T follicular helper cell (primary cell): ENCODE results near the gene VGLL4.

ENCODE experiments used
- DNase-seq: peaks from one replicate; pipeline ENCODE4 v3.0.0-alpha.2; 2020; ENCODE audit warnings: low read depth

VGLL4 gene

GRCh38 chr3:11565492-11565891 is 78.2 kb downstream of the VGLL4 start:
- DNase-seq: no peak

DNA sequence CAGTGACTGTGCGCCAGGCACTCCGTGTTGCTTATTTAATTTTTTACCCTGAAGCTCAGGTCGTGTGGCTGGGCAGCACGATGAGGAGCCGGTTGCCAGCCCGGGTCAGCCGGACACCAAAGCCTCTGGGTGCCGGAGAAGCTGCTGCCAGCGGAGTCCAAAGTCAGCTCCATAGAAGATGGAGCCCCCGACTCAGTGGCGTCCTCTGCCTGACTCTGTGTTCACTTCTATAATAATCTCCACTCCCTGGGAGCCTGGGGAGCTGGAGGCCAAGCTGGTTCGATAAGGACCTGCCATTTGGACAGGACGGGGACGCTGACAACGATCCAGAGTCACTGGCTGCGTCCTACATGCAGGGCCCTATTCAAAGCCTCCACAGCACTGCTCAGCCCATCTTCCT is 78.6 kb downstream of the VGLL4 start:
- DNase-seq: no peak

GRCh38 chr3:11564577-11565001 is 79.1 kb downstream of the VGLL4 start:
- DNase-seq: no peak

DNA sequence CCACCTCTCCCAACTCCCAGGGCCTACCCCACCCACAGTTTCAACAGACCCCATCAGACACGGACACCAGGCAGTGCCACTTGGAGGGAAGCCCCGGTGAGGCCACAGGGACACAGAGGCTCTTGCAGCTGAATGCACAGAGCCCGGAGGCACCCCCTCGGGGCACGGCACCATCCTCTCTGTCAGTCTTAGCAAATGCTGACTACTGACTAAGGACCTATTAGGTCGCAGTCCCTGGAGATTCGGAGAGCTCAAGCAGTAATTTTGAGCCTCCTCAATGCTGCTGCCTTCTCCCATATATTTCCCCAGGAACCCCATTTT is 79.9 kb downstream of the VGLL4 start:
- DNase-seq: no peak

GRCh38 chr3:11563159-11563864 is 80.4 kb downstream of the VGLL4 start:
- no peak for DNase-seq

GRCh38 chr3:11562277-11562881 is 81.3 kb downstream of the VGLL4 start:
- no peak for DNase-seq

DNA sequence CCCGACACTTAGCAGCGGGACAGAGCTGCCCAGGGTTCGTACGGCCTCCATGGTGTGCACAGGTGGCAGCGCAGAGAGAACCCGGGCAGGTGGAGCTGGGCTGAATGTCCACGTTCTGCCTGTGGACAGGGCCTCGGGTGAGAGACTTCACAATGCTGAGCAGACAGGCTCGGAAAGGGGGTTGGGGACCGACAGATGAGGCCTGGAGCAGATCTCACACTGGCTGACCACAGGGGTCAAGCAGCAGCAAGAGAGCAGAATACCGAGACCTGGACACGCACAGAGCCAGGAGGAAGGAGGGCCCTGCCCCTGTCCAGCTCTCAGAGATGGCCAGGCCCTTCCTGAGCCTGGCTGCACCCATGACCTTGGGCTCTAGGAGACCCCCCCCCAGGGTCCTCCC is 83.0 kb downstream of the VGLL4 start:
- no peak for DNase-seq

DNA sequence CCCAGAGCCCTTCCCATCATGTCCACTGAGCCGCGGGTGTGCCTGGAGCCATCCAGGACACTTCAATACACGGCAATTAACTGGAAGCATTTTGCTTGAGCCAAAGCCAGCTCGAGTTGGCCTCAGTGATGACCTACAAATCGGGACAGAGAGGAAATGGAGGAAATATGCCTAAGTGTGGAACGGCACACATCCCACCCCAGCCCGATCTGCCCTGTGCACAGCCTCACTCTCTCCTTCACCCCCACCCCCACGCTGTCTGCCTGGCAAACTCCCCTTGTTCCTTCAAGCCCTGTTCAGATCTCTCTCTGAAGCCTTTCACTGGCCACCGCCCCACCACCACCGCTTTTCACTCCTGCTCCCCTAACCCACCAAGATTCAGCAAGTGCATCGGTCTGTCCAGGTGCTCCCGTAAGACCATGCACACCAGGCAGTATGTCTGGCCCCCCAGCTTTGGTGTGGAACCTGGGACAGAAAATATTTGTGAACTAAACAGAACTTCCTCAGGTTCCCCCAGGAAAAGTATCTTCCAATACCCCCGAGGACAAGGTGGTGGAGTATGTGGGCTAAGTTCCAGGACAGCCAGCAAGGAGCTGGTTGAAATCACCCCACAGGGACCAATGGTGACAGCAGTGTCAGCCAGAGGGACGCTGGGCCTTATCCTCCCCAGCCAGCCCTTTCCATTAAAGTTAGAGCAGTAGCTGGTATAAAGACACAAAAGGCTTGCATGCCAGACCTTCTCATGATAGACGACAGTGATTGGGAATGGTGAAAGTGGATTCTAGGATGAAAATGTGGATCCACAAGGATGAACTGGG is 83.7 kb downstream of the VGLL4 start:
- no peak for DNase-seq

DNA sequence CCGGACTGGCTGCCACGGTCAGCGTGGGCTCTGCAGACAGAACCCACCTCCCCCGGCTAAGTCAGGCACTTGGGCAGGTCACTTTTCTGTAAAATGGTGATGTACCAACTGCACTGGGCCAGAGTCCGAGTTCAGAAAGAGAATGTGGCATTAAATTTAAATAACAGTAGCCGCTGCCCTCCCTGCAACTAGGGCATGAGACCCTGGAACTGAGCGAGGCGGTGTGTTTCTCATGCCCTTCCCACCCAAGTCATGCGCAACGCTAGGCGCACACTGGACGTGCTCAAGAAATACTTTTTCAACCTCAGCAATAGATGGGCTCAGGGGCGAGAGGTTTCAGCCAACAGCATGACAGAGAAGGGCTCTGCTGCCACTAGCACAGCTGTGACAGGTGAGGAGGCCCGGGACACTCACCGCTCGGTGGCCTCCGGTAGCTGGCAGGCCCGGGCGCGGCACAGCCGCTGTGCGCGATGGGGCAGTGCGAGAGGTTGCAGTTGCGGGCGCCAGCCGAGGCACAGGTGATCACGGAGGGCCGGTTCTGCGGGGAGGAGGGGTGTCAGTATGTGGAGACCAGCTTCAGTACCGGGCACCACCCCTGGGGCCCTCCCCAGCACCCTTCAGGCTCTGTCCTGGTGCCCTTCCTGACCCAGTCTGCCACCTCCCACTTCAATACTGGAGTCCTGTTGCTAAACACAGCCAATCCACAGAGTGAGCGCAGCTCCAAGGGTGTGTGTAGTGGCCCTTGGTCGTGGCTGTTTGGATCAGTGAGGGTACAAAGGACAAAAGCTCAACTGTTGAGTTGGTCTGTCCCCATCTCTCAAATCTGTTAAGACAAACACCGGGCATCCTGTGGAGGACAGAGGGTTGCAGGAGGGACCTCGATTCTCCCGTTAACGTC is 84.5 kb downstream of the VGLL4 start:
- no peak for DNase-seq

- DNase-seq: no peak
Observed at GRCh38 chr3:11558411-11558903, 85.3 kb downstream of the VGLL4 start.

- no peak for DNase-seq
Observed at GRCh38 chr3:11558002-11558401, 85.7 kb downstream of the VGLL4 start.

GRCh38 chr3:11556851-11557644 is 86.7 kb downstream of the VGLL4 start:
- no peak for DNase-seq

GRCh38 chr3:11555881-11556633 is 87.7 kb downstream of the VGLL4 start:
- no peak for DNase-seq

DNA sequence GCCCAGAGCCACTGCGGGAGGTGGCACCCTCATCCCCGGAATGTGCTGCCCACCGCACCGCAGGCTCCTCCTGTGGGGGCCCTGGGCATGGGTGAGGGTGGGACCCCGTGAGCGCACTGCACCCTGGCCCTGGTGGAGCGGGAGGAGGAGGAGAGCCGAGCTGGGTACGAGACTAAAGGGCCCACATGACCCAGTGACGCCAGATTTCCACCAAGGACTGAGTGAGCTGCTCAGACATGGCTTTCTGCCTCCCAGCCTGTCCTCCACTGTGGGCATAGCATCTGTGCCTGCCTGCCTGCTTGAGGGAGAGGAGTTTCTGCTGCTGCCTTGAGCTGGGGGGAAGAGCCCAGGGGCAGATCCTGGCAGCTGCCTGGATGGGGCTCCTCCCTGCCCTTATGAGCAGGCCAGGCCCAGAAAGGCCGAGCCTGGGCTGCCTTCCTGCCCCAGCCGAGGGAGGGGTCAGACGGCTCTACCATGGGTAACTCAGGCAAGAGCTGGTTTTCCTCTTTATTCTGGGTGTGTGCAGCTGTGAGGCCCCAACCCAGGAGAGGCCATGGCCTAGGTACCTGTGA is 88.4 kb downstream of the VGLL4 start:
- no peak for DNase-seq

- no peak for DNase-seq
Observed at GRCh38 chr3:11554666-11555065, 89.0 kb downstream of the VGLL4 start.

DNA sequence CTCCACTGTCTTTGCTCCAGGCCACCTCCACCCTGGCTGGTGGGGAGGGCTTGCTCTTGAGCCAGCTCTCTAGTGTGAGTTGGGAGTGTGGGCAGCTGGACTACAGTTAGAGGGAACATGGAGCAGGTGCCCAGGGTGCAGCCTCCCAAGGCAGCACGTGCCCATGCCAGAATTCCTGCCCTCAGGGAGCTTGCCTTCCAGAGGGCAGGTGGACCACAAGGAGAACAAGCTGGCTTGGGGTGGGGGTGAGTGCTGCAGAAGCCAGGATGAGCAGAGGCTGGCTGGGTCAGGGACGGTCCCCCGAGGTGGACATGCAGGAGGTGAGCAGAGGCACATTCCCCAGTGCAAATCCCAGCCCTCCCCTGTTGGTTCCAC is 89.5 kb downstream of the VGLL4 start:
- DNase-seq: no peak

DNA sequence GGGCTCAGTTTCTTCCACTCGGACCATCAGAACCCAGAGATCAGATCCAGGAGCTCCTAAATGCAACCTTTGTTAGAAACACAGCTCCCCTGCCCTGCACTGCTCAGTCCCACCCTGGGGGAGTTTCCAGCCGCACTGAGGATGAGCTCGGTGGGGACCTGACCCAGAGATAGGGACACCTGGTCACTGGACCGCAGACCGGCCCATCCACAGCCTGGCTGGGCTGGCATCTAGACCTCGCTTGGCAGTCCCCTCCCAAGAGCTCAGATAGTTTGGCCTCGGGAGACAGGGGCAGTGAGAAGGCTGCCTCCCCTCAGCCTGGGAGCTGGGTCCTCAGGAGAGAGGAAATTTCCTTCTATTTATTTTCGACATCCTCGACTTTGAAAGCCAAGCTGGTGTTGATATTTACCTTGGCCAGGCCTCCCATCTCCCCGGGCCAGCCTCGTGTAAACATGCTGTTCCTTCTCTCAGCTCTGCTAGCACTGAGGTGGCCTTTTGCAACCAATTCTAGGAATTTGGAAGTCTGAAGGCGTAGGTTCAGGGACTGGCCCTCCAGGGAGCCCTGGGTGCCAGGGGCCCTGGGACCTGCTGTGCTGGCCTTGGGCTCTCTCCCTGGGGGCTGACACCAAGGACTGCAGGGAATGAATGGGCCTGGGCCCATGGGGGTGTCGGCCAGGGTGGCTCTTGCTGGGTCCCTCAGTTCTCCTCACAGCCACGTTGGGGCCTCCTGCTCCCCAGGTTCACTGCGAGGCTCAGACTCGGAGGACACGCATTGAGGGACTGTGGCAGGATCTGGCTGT is 90.1 kb downstream of the VGLL4 start:
- no peak for DNase-seq

DNA sequence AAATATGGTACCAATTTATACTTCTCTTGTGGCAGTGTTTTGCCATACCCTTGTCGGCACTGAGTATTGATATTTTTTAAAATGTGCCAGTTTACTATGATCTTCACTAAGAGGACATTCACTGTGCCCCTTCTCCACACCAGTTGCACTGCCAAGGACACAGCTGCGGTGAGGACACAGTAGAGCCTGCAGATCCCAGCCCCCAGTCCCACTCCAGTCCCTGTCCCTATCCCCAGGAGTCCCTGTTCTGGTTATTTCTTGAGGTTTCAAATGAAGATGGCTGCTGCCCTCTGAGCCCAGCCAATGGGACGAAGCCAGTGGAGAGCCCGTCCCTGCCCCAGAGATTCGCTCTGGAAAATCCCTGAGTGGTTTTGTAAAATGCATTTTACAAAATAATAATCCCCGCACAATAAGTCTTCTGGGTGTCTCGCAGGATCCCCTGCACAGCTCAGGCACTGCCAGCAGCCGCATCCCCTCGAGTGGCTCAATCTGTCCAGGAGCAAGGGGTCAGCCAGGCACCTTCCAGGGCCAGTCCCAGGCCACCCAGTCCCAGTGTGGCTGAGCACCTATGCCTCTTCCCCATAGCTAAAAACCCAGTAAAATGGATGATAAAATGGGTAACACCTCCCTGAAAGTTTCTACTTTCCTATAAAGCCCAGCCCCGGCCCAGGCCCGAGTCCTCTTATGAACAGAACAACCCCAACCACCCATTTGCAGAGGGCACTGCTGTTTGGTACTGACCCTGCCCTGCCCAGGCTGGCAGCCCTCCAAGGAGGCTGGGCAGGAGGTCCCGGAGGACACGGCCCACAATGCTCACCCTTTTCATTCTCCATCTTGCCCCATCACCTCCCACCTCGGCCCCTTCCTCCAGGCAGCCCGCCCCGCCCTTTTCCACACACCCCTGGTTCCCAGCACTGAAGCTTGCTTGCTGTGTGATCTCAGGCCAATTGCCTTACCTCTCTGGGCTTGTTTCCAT is 91.1 kb downstream of the VGLL4 start:
- no peak for DNase-seq
